Smooth muscle cell (in vitro differentiated cells): ENCODE measurements around the gene PEX5L. TPM values are rescaled to one million over a fixed set of nuclear protein-coding genes. Genes with fewer than 3 reads are reported as not detected.

Experiments used
- DNase-seq: peaks from one replicate; lab custom pipeline; 2025; ENCODE audit not compliant: unreplicated experiment; lab: John Stamatoyannopoulos, UW
- H2AFZ ChIP-seq: fragments of 200-600 bp; sonication (generic); 2 replicates; pipeline ENCODE4 v1.6.0; 2016; ENCODE audit warnings: antibody characterized with exemption, low read depth, mild to moderate bottlenecking
- H3F3A ChIP-seq: fragments of 200-600 bp; sonication (generic); 2 replicates; pipeline ENCODE4 v1.6.0; 2017; ENCODE audit warnings: antibody characterized with exemption, low read depth
- H3K27ac ChIP-seq: fragments of 200-600 bp; sonication (generic); 2 replicates; pipeline ENCODE4 v1.5.1; 2016; ENCODE audit warnings: low read depth, mild to moderate bottlenecking
- H3K27me3 ChIP-seq: fragments of 200-600 bp; sonication (generic); 2 replicates; pipeline ENCODE4 v1.6.1; 2016; ENCODE audit warnings: low read depth, mild to moderate bottlenecking
- H3K36me3 ChIP-seq: fragments of 200-600 bp; sonication (generic); 2 replicates; pipeline ENCODE4 v1.5.1; 2016; ENCODE audit warnings: low read depth
- H3K4me1 ChIP-seq: fragments of 200-600 bp; sonication (generic); 2 replicates; pipeline ENCODE4 v1.5.1; 2016; ENCODE audit warnings: low read depth
- H3K4me2 ChIP-seq: fragments of 200-600 bp; sonication (generic); 2 replicates; pipeline ENCODE4 v1.6.0; 2016; ENCODE audit warnings: mild to moderate bottlenecking
- H3K4me3 ChIP-seq: fragments of 200-600 bp; sonication (generic); 2 replicates; pipeline ENCODE4 v1.5.1; 2016; ENCODE audit warnings: mild to moderate bottlenecking
- H3K79me2 ChIP-seq: fragments of 200-600 bp; sonication (generic); 2 replicates; pipeline ENCODE4 v1.6.0; 2016; ENCODE audit warnings: low read depth, mild to moderate bottlenecking
- H3K9ac ChIP-seq: fragments of 200-600 bp; sonication (generic); 2 replicates; pipeline ENCODE4 v1.6.0; 2016; ENCODE audit warnings: low read depth
- H3K9me3 ChIP-seq: fragments of 200-600 bp; sonication (generic); replicated peaks from 2 replicates; pipeline ENCODE4 v1.5.1; 2016; ENCODE audit warnings: low read depth
- H4K20me1 ChIP-seq: fragments of 200-600 bp; sonication (generic); 2 replicates; pipeline ENCODE4 v1.6.0; 2016; ENCODE audit warnings: low read depth
- WGBS: methylation state at CpG from one replicate; pipeline ENCODE4 v1.1.7; 2016; ENCODE audit warnings: low lambda C conversion rate; 5-methylcytosine and 5-hydroxymethylcytosine counted together
- polyA plus RNA-seq: library from polyadenylated mRNA; unstranded; fragments of >200 nt; fragmentation: Nextera tagmentation; extraction: Ambion mirVana; gene quantifications from 2 replicates; pipeline ENCODE4 v1.2.1, GENCODE V29; 2016
- total RNA-seq: library from RNA; depleted of rRNA; stranded (reverse); fragments of >200 nt; gene quantifications from 2 replicates; pipeline ENCODE4 v1.2.3, GENCODE V29; 2014
- TF ChIP-seq, protein P1 (sequence below): fragments of 200-600 bp; sonication (generic); IDR thresholded peaks from 2 replicates; pipeline ENCODE4 v1.5.1; 2017; ENCODE audit warnings: borderline replicate concordance, mild to moderate bottlenecking, antibody characterized with exemption; ENCODE audit not compliant: insufficient read depth, poor library complexity, severe bottlenecking

The PEX5L gene
- total and polyA plus RNA-seq, 2 experiments from 2014 or later = not detected

- TF ChIP-seq, protein P1, sequence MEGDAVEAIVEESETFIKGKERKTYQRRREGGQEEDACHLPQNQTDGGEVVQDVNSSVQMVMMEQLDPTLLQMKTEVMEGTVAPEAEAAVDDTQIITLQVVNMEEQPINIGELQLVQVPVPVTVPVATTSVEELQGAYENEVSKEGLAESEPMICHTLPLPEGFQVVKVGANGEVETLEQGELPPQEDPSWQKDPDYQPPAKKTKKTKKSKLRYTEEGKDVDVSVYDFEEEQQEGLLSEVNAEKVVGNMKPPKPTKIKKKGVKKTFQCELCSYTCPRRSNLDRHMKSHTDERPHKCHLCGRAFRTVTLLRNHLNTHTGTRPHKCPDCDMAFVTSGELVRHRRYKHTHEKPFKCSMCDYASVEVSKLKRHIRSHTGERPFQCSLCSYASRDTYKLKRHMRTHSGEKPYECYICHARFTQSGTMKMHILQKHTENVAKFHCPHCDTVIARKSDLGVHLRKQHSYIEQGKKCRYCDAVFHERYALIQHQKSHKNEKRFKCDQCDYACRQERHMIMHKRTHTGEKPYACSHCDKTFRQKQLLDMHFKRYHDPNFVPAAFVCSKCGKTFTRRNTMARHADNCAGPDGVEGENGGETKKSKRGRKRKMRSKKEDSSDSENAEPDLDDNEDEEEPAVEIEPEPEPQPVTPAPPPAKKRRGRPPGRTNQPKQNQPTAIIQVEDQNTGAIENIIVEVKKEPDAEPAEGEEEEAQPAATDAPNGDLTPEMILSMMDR = no peak
- peak overlapping the region; percentile 59 for H3K4me2 ChIP-seq
- no peaks in the 10 kb centered on the region for H3K27me3 ChIP-seq
- no peak for DNase-seq
- H3K79me2 ChIP-seq = no peaks in the 10 kb centered on the region
- H3F3A ChIP-seq = peaks cover 4% of the 10 kb centered on the region
- H4K20me1 ChIP-seq = no peaks in the 10 kb centered on the region
- H3K27ac ChIP-seq = peak overlapping the region; percentile 69
- peaks cover 7% of the 10 kb centered on the region for H3K4me1 ChIP-seq
- no peak overlapping the region for H3K4me3 ChIP-seq
- H3K9ac ChIP-seq = no peak overlapping the region
- H3K9me3 ChIP-seq = no peaks in the 10 kb centered on the region
- no peaks in the 10 kb centered on the region for H3K36me3 ChIP-seq
- H2AFZ ChIP-seq = no peak overlapping the region
These were observed 235.5 kb downstream of the PEX5L start for GRCh38 chr3:179801263-179801662.

- no peak overlapping the region for H2AFZ ChIP-seq
- no peak overlapping the region for H3K4me3 ChIP-seq
- H3K27ac ChIP-seq = no peak overlapping the region
- TF ChIP-seq, protein P1 = no peak
- no peaks in the 10 kb centered on the region for H3K27me3 ChIP-seq
- H3K4me1 ChIP-seq = peaks cover 7% of the 10 kb centered on the region
- WGBS = 81% methylated on average over 1 of the region's 1 CpG
- no peak for DNase-seq
- H3F3A ChIP-seq = peaks cover 4% of the 10 kb centered on the region
- no peaks in the 10 kb centered on the region for H3K9me3 ChIP-seq
- H3K9ac ChIP-seq = no peak overlapping the region
- no peaks in the 10 kb centered on the region for H3K36me3 ChIP-seq
- H4K20me1 ChIP-seq = no peaks in the 10 kb centered on the region
- no peaks in the 10 kb centered on the region for H3K79me2 ChIP-seq
- peak overlapping the region; percentile 45 for H3K4me2 ChIP-seq
These were observed 239.5 kb downstream of the PEX5L start for GRCh38 chr3:179797192-179797591.

- TF ChIP-seq, protein P1 = no peak
- Histone ChIP-seq H3F3A (peaks cover 4% of the 10 kb centered on the region), H3K4me1 (peaks cover 7% of the 10 kb centered on the region), H3K4me2 (peak overlapping the region; percentile 45), H3K27me3 (no peaks in the 10 kb centered on the region), H3K9me3 (no peaks in the 10 kb centered on the region), H3K36me3 (no peaks in the 10 kb centered on the region), H3K79me2 (no peaks in the 10 kb centered on the region), H3K27ac (no peak overlapping the region), H3K4me3 (no peak overlapping the region), H2AFZ (no peak overlapping the region), H4K20me1 (no peaks in the 10 kb centered on the region), H3K9ac (no peak overlapping the region)
- no peak for DNase-seq
- 24% methylated on average over 4 of the region's 4 CpGs for whole genome bisulfite sequencing
These were observed 240.3 kb downstream of the PEX5L start for GRCh38 chr3:179796421-179796820.

DNA sequence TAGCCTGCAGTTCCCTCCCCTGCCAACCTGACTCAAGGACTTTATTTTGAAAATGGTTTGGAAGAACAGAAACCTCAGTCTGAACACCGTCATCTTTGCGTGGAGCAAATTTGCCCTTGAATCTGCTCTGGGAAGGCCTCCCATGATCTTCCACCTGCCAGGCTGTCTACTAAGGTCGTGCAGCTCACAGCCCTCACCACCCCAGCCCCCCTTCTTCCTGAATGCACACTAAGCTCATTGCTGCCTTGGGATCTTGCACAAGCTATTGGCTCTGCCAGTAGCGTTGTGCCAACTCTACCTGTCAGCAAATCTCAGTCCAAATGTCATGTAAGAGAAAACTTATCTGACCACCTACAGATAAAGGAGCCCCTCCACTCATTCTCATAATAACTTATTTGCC, 242.4 kb downstream of the PEX5L start:
- no peaks in the 10 kb centered on the region for H3K9me3 ChIP-seq
- no peaks in the 10 kb centered on the region for H3K27me3 ChIP-seq
- no peaks in the 10 kb centered on the region for H3K36me3 ChIP-seq
- no peaks in the 10 kb centered on the region for H3F3A ChIP-seq
- WGBS = 88% methylated on average over 4 of the region's 4 CpGs
- H3K79me2 ChIP-seq = no peaks in the 10 kb centered on the region
- H3K27ac ChIP-seq = no peak overlapping the region
- no peak for DNase-seq
- H3K4me2 ChIP-seq = no peak overlapping the region
- H4K20me1 ChIP-seq = no peaks in the 10 kb centered on the region
- no peak overlapping the region for H2AFZ ChIP-seq
- no peaks in the 10 kb centered on the region for H3K4me1 ChIP-seq
- no peak overlapping the region for H3K4me3 ChIP-seq
- no peak overlapping the region for H3K9ac ChIP-seq
- TF ChIP-seq, protein P1 = no peak
